Left renal cortex interstitium (tissue), 4 donors: ENCODE results near the gene PLA1A. TPM values are rescaled to one million over a fixed set of nuclear protein-coding genes. Genes with fewer than 3 reads are reported as not detected.
"Not testable (repeated sequence)": the region's sequence is repeated elsewhere in the genome, so short reads cannot be mapped to it uniquely, and the experiment has no call there.

ENCODE experiments used
- DNase-seq, 4 donors: peaks; one replicate each; pipeline ENCODE4 v3.0.0-alpha.2; 2013; ENCODE audit warnings: low read depth in 4 of 4, low spot score in 2 of 4, missing footprints in 1 of 4
- polyA plus RNA-seq, 4 donors: library from polyadenylated mRNA; unstranded; fragments of 120-200 nt; gene quantifications; one replicate each; pipeline ENCODE4 v1.2.1, GENCODE V29; 2013; ENCODE audit not compliant: insufficient read length in 4 of 4

The PLA1A gene
- polyA plus RNA-seq = 1 to 10 TPM; 6.0 to 7.7 (median 6.9) TPM

- peak in 2 of 4 donors; percentile 13 to 46 for DNase-seq
Observed at GRCh38 chr3:119597548-119598288, at the start of gene PLA1A. Gene PLA1A (plus strand): TSS chr3:119597885. CDS start chr3:119597914, 29 bp downstream.

GRCh38 chr3:119548341-119548740 is 49.3 kb upstream of the PLA1A start:
- no peak for DNase-seq

- no peak for DNase-seq
Observed at GRCh38 chr3:119550192-119550910, 47.3 kb upstream of the PLA1A start.

GRCh38 chr3:119551598-119551997 is 46.1 kb upstream of the PLA1A start:
- DNase-seq = no peak

DNA sequence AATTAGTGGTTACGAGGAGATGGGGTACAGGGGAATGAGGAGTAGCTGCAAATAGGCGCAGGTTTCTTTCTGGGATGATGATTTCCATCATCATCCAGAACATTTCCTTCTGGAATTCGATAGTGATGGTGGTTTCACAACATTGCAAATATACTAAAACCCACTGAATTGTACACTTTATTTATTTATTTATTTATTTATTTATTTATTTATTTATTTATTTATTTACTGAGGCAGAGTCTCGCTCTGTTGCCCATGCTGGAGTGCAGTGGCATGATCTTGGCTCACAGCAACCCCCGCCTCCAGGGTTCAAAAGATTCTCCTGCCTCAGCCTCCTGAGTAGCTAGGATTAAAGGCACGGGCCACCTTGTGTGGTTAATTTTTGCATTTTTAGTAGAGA is 44.8 kb upstream of the PLA1A start:
- DNase-seq = not testable (repeated sequence)

DNA sequence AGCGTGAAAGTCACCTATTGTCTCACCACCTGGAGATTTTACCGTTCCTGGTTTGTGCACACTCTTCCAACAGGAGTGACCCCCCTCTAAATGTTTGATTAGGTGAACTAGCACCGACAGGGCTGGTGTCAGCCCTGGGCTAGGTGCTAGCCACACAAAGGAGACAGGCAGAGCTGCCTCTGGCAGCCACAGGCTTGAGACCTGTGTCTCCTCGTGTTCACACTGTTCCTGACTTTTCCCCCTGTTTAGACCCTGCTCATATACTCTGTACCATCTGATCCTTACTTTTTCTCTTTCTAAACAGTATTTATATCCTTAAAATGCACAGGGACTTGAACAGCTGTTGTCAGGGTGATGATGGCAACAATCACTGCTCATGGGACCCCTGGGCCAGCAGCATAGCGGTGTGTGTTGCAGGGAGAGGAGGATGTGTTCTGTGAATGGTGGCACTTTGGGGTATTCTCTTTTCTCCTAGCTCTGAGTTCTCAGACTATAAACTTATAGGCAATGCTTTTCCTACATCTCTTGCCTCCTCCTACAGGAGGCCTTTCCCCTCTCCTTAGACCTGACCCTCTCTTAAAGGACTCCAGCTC is 43.8 kb upstream of the PLA1A start:
- no peak for DNase-seq

DNA sequence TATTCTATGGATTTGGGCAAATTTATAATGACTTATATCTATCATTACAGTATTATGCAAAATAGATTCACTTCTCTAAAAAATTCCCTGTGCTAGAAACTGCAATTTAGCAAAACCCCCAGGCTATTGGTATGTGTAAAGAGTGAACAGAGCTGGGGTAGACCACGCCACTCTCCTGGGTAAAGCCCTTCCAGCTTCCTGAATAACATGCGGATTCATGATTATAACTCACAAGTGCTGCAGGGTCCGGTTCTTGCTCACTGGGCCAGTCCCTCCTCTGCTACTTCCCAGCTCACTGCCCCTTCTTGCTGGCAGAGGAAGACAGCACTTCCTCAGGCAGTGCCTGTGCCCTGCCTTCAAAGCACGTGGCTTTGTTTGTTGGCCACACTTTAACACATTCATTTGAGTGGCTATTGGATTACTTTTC is 42.4 kb upstream of the PLA1A start:
- DNase-seq = no peak

DNA sequence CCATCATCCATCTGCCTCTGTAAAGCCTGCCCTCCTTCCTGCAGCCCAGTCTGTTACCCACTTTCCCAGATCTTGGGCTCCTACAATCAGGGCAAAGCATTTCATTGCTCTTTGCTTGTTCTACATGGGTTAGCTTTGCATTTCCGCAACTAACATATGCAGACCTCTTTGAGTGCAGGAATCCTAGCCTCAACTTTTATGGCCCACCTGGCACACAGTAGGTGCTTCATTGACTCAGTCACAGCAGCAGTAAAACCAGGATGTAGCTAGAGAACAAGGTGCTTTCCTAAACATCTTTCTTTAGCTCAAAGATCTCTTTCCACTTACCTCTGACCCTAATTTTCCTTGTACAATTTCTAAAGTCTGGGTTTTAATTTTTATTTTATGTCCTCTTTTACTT is 41.8 kb upstream of the PLA1A start:
- no peak for DNase-seq

DNA sequence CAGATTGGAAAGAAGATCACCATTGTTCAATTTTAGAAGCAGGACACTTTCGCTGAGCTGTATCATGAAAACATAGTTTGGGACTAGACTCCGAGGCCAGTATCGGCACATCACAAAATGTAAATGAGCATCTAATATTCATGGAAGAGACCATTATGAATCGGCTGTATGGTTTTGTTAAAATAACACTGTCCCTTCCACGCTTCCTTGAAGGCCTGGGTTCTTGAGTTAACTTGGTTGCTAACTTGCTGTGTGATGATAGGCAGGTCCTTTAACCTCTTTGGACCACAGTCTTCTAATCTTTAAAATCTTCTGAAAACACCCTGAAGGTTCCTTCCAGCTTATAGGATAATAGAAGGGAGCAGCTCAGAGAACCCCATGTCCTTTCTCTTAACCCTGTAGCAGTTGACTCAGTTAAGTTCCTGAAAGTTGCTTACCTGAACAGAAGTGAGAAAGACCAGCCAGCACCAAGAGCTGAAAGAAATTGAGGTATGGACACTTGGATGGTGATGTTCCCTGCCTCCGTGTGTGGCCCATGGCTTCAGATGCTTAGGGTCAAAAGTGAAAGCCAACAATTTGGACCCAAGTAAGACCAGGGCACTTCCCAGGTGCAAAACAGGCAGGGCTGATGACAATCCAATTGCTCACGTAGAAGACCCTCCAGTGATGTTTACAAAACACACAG is 40.4 kb upstream of the PLA1A start:
- DNase-seq = no peak

DNA sequence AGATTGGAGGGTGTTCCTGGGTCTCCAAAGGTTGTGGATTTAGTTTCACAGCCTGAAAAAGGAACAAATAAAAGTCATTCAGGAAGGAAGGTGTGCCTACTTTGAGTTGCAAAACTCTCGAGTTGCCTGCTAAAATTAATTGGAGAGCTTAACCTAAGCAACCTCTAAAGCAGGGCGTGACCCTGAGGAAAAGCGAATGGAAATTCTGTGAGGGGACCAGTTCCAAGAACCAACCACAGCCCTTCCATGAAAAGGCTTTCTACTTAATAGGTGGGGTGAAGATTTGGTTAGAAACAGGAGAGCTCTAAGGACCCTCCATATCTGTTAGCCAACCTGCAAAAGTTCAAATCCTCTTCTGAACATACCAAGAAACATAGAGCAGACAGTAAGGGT is 39.8 kb upstream of the PLA1A start:
- no peak for DNase-seq

DNA sequence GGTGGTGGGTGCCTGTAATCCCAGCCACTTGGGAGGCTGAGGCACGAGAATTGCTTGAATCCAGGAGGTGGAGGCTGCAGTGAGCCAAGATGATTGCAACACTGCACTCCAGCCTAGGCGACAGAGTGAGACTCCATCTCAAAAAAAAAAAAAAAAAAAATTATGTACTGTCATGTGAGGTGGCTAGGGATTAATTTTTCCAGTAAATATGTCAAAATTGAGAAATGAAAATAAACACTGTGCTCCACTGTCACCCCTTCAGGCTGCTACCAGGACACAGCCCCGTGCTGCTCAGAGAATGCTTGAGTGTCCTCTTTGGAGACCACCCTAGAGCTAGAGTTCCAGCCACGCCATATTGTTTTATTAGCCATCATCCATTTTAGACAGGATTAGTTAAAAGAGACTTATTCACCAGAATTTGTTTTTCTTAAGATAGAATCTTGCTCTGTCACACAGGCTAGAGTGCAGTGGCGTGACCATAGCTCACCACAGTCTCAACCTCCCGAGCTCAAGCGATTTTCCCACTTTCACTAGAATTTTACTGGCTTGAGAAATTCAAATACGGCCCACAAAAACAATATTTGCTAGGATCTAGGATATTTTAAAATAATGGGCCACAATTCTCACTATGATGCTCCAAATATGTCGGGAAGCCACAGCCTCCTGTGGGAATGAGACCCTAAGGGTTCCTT is 38.9 kb upstream of the PLA1A start:
- DNase-seq = no peak

- no peak for DNase-seq
Observed at GRCh38 chr3:119559441-119559963, 38.2 kb upstream of the PLA1A start, which contains the start of gene CD80. Gene CD80 (minus strand): TSS chr3:119559614. CDS start chr3:119557728, 1,886 bp downstream.

DNA sequence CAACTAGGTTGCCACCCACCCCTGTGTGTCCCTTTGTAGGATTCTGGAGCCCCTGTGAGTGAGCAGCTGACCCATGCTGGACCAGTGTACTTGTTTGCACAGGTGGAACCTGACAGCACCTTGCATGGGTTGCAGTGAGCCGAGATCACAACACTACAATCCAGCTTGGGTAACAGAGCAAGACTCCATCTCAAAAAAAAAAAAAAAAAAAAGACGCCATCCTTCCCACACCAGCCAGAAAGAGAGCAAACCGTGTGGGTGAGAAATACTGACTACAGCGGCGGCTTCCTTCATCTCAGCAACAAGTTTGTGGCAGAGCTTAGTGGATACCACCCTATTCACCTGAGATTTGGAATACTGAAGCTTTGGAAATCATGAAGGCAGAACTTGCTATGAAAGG is 37.5 kb upstream of the PLA1A start:
- no peak for DNase-seq

- DNase-seq = no peak
Observed at GRCh38 chr3:119562307-119562961, 35.3 kb upstream of the PLA1A start.

- not testable (repeated sequence) for DNase-seq
Observed at GRCh38 chr3:119563334-119563733, 34.4 kb upstream of the PLA1A start.

- no peak for DNase-seq
Observed at GRCh38 chr3:119569156-119569555, 28.5 kb upstream of the PLA1A start.

DNA sequence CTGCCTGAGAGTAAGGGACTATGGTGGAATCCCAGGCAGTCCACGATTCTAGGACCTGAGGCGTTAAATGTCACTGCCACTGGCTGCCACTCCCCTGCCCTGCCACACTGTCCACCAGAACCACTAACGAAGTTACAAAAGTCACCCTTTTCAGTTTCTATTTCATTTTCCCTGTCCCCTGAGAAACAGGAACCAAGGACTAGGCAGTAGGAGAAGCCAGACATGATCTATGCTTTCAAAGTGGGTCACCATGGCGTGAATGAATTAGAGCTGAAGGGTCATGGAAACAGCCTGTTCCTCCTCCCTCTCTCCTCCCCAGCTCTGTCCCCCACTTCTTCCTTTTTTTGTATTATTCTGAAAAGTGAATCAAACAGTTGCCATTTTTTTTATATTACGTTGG is 27.5 kb upstream of the PLA1A start:
- no peak for DNase-seq

- no peak for DNase-seq
Observed at GRCh38 chr3:119571230-119571629, 26.5 kb upstream of the PLA1A start.

DNA sequence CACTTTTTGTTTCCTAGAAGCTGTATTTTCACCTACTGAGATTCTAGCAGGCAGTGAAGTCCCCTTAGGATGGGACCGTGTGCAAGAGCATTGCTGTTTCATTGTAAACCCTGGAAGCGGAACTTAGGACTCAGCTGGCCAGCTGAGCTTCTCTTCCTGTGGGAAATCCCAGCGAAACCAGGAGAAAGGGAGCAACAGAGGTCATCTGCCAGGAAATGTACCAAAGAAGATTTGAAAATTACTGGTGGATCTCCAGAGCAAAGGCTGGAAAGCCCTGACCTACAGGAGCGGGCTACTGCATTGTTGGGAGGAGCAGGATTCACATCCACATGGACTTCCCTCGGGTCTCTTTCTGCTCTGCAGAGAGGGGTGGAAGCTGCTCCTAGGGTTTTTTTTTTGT is 26.0 kb upstream of the PLA1A start:
- no peak for DNase-seq

- DNase-seq = no peak
Observed at GRCh38 chr3:119575507-119575906, 22.2 kb upstream of the PLA1A start.
